GM12873 (cell line): Measurements from ENCODE around the gene NPY5R.

Experiments used
- TF ChIP-seq, protein P1 (sequence below): IDR thresholded peaks from 2 replicates; pipeline ENCODE4 v1.5.1; 2012; ENCODE audit warnings: low read depth, mild to moderate bottlenecking, moderate library complexity, low read length, control low read depth; ENCODE audit not compliant: insufficient read depth; ENCODE audit errors: missing control alignments

Gene NPY5R

DNA sequence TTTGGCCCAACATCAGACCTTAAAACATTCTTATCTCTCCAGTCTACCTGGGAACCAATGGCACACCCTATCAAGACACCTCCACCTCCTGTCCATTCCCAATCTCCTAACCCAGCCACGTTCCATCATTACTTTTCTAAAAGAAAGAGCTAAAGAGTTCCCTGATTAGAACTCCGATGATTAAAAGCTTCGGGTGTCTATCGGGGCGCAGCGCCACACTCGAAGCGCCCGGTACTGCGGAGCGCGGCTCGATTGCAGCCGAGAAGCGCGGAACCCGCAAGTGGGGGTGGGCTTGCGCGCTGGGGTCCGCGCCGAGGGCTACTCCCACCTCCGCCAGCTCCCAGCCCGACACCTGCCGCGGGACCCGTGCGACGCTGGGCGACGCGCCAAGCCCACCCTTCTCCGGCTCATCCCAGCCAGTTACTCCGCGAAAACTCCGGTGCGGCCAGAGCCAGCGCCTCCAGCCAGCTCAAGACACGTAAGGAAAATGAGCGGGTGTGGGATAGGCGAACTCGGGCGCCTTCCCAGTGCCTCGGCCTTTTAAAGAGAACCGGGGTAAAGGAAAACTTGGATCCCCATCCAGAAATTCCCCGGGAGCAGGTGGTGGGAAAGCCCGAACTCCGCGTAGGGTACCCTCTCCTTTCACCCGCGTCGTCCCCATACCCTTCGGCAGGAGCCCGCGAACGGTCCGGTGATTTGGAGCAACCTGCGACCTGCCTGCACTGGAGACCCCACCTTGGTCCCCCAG lies 11.9 kb upstream of the NPY5R start:
- TF ChIP-seq, protein P1, sequence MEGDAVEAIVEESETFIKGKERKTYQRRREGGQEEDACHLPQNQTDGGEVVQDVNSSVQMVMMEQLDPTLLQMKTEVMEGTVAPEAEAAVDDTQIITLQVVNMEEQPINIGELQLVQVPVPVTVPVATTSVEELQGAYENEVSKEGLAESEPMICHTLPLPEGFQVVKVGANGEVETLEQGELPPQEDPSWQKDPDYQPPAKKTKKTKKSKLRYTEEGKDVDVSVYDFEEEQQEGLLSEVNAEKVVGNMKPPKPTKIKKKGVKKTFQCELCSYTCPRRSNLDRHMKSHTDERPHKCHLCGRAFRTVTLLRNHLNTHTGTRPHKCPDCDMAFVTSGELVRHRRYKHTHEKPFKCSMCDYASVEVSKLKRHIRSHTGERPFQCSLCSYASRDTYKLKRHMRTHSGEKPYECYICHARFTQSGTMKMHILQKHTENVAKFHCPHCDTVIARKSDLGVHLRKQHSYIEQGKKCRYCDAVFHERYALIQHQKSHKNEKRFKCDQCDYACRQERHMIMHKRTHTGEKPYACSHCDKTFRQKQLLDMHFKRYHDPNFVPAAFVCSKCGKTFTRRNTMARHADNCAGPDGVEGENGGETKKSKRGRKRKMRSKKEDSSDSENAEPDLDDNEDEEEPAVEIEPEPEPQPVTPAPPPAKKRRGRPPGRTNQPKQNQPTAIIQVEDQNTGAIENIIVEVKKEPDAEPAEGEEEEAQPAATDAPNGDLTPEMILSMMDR, result no peak

DNA sequence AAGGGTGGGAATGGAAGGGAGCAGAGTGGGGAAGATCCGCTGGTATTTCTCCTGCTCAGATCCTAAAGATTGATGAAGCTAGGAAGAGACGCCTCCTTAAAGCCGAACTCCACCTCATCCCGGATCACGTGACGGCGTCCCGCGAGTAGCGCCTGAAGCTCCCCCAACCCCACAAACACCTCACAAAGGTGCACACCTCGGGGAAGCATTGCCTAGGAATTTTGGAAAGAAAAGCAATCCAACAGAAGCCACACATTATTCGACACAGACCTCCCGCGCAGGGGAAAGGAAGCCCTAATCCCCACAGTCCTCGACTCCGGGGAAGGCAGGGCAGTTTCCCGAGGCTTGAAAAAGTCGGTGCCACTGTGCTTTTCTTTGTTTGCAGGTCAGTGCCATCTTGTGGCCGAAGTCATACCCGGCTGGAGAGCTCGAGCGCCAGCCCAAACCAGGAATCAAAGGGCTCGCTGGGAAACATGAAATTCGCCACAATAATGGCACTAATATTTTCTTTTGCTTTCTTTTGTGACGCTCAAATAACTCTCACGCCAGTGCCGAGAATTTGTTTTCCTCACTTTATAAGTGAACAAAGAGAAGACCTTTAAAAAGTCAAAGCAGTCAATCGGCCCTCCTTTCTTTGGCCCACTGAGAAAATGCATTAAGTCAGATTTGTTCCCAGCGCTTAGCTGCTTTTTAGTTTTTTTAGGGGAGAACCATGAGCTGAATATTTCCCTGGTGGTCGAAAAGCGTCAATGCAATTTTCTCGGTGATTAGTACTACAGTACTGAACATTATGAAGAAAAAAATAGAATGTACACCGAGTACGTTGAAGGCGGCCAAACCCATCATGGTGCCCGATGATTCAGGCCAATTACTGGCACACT lies 10.9 kb upstream of the NPY5R start, which contains the start of gene NPY1R:
TSS of gene NPY1R (minus strand) at position 71 of the 881 bp plus-strand sequence. CDS start 6,042 bp downstream, outside the sequence.
- TF ChIP-seq, protein P1, result peak; percentile 69

DNA sequence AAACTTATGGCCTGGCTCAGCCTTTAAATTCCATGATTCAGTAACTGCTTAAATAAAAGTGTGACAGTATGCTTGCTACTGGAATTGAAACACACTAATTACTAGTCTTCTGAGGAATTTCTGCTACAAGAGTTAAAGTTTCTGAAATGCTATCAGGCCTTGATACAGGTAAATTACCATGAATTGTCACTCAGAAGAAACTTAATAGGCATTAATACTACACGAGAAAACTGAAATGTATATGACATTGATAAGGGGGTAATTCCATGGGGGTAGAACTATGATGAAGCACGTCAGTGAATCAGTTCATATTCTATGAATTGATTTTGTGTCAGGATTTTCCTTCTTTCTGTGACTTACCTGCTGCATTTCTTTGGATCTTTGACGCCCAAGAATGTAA lies 8.3 kb upstream of the NPY5R start:
- TF ChIP-seq, protein P1, result no peak

DNA sequence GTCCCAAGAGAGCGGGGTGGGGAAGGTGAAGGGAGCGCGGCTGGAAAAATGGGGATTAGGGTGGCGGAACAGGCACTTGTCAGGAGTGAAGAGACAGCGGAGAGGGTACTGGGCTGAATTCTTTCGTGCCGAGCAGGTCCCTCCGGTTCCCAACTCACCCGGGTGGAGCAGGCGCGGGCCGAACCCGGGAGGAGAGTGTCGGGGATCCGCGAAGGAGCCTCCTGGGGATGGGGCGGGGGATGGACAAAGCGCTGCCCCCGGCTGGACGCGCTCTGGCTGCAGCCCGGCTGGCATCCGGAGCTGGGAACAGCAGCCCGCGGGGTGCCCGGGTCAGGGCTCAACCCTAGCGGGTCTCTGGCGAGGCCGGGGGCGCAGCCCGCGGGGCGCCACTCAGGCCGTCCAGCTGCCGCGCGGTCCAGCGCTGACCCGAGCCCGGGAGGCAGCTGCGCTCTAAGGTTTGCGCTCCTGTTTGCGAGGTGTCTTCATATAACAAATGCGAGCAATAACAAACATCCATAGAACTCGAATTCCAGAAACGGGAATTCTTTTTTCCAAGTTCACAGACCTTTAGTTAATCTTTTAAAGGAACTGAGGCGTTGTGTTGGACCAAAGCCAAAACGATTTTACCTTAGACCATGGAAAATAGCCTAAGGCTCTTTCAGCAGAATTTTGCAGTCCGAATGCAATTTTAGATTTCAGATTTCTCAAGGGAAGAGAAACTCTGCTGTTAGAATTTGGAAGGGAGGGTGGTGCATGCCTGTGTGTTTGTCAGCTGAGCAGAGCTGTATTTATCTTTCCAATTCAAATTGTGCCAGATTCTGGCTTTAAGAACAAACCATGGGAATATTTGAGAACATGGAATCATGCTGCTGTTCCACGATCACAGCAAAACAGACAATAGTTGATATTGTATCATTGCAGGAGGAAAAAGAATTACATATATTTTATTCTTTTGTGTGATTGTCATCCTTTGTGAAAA lies 744 bp downstream of the NPY5R start:
- TF ChIP-seq, protein P1, result no peak

DNA sequence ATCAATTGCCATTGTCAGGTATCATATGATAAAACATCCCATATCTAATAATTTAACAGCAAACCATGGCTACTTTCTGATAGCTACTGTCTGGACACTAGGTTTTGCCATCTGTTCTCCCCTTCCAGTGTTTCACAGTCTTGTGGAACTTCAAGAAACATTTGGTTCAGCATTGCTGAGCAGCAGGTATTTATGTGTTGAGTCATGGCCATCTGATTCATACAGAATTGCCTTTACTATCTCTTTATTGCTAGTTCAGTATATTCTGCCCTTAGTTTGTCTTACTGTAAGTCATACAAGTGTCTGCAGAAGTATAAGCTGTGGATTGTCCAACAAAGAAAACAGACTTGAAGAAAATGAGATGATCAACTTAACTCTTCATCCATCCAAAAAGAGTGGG lies 7.0 kb downstream of the NPY5R start:
- TF ChIP-seq, protein P1, result no peak

DNA sequence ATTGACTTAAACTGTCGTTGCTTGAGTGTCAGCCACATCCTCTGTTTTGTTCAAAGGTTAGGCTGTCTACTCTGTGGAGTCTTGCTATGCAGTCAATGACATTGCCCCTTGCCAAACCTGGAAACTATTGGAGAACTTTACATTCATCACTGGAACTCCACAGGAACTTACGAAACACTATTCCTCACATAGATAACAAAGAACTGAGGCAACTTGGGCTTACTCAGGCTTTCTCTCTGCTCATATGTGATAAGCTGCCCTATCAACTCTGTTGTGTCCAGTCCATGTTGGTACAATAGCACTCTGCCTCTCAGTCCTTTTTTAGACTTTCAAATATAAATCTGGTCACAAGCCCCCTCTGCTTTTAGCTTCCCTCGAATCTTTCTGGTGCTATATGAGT lies 9.4 kb downstream of the NPY5R start:
- TF ChIP-seq, protein P1, result no peak

DNA sequence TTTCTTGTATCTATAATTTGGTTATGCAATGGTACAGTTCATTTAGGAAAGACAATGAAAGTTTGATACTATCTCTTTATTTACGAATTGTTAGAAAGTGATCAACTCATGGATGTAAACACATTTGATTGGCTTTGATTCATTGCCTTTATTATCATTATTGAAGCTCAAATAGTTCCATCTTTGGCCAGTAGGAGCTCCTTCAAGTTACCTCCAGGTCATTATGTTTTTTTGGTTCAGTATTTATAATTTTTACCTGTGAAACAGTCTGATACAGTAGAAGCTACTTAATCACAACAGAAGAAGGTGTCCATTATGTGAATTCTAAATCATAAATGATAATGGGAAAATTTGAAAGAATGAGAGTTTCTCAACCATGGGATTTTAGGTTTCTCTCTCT lies 12.4 kb downstream of the NPY5R start:
- TF ChIP-seq, protein P1, result no peak
